ENCODE measurements around the gene ATRIP. TPM values are rescaled to one million over a fixed set of nuclear protein-coding genes. Genes with fewer than 3 reads are reported as not detected.

Gene ATRIP
- total and polyA plus RNA-seq, 2 of the 8 experiments (the other 6 are each of a cell fraction or from before 2014, with no cell fraction given), result 18.5 to 20.2 TPM

GRCh38 chr3:48507256-48508061, 60.9 kb downstream of the ATRIP start (continued):
- TF ChIP-seq TAF7 (optimal IDR thresholded peaks at IDR 0.05; ENCODE audit: borderline replicate concordance, low read depth, low read length) (no peak), SAP30 (IDR thresholded peaks at IDR 0.05; ENCODE audit: insufficient read depth, insufficient replicate concordance, low read length) (no peak), RFX5 (IDR thresholded peaks at IDR 0.05; ENCODE audit: borderline replicate concordance, low read depth, low read length) (no peak), POLR2A (IDR thresholded peaks at IDR 0.05; ENCODE audit: control extremely low read depth in 1 of 2, low read depth in 2 of 2, low read length in 2 of 2) (no peak), EGR1 (IDR thresholded peaks at IDR 0.05; ENCODE audit: borderline replicate concordance, low read depth, low read length) (no peak), RAD21 (IDR thresholded peaks at IDR 0.05 in 1 of 2, conservative IDR thresholded peaks at IDR 0.05 in 1 of 2; ENCODE audit: low read depth in 2 of 2, low read length in 2 of 2) (peak; percentile 93 to 95), SP1 (IDR thresholded peaks at IDR 0.05; ENCODE audit: low read depth, low read length) (no peak), EZH2 (IDR thresholded peaks at IDR 0.05; ENCODE audit: low read depth, low read length, severe bottlenecking) (no peak), GABPA (IDR thresholded peaks at IDR 0.05; ENCODE audit: borderline replicate concordance, insufficient read depth, low read length) (peak; percentile 26; the same call in 1 of the 2 replicates), POLR2AphosphoS5 (IDR thresholded peaks at IDR 0.05; ENCODE audit: low read depth, low read length) (no peak), SIX5 (IDR thresholded peaks at IDR 0.05; ENCODE audit: low read depth, low read length) (no peak), MAFK (IDR thresholded peaks at IDR 0.05; ENCODE audit: low read depth, low read length) (peak; percentile 59; the same call in 1 of the 2 replicates), TCF12 (IDR thresholded peaks at IDR 0.05; ENCODE audit: low read depth, low read length) (peak; percentile 64; the same call in 1 of the 2 replicates), SIN3A (conservative IDR thresholded peaks at IDR 0.05 in 1 of 2, IDR thresholded peaks at IDR 0.05 in 1 of 2; ENCODE audit: low read depth in 1 of 2, low read length in 2 of 2) (peak in 1 of 2 experiments; percentile 42; a peak in 1 of 4 replicates), TEAD4 (IDR thresholded peaks at IDR 0.05; ENCODE audit: low read depth, low read length) (no peak), JUND (IDR thresholded peaks at IDR 0.05; ENCODE audit: low read length) (peak; percentile 76), YY1 (IDR thresholded peaks at IDR 0.05; ENCODE audit: low read depth, low read length) (no peak), ATF2 (IDR thresholded peaks at IDR 0.05; ENCODE audit: low read length) (no peak), CTCF (IDR thresholded peaks at IDR 0.05; ENCODE audit: control extremely low read depth in 1 of 3, insufficient read depth in 1 of 3, low read depth in 1 of 3, low read length in 3 of 3) (peak in 2 of 3 experiments; percentile 90 to 95; a peak in 3 of 4 replicates)

Data from H1 (cell line).